Naive thymus-derived CD8-positive, alpha-beta T cell (primary cell): ENCODE results near the gene TSPYL1. TPM values are rescaled to one million over a fixed set of nuclear protein-coding genes. Genes with fewer than 3 reads are reported as not detected.
"Not testable (repeated sequence)": the region's sequence is repeated elsewhere in the genome, so short reads cannot be mapped to it uniquely, and the experiment has no call there.

Source experiments
- ATAC-seq, 2 donors: fragments of 150-1000 bp; cut with Tn5 transposase in 1 of 2; sonication (Bioruptor Pico), chemical (Tn5 transposase) in 1 of 2; 1 replicate in 1 of 2; 2 replicates in 1 of 2; pipeline ENCODE4 v1.10.0; 2021; ENCODE audit warnings: mild to moderate bottlenecking in 2 of 2, moderate library complexity in 2 of 2
- POLR2A ChIA-PET: fragments of 350-600 bp; sonication (Branson Sonifier 250); formaldehyde crosslinking; loops from one replicate; lab custom pipeline; 2021; ENCODE audit warnings: antibody characterized with exemption; lab: Charles Lee
- DNase-seq, 10 donors: peaks; one replicate each; pipeline versions ENCODE4 v3.0.0 to v3.0.0-alpha.2; 2020 to 2022
- H3K27ac Mint-ChIP-seq, 10 donors: one replicate each; pipeline ENCODE4 v1.8.0; 2020 to 2022; ENCODE audit warnings: mild to moderate bottlenecking in 10 of 10, mixed read lengths in 10 of 10, moderate library complexity in 4 of 10, inconsistent platforms in 1 of 10
- H3K27me3 Mint-ChIP-seq, 5 donors: one replicate each; pipeline ENCODE4 v1.8.0; 2021 to 2022; ENCODE audit warnings: mixed read lengths in 5 of 5
- H3K36me3 Mint-ChIP-seq, 3 donors: one replicate each; pipeline ENCODE4 v1.8.0; 2020 to 2022; ENCODE audit warnings: mixed read lengths in 3 of 3, mild to moderate bottlenecking in 2 of 3, inconsistent platforms in 1 of 3
- H3K4me1 Mint-ChIP-seq, 4 donors: one replicate each; pipeline ENCODE4 v1.8.0; 2021 to 2022; ENCODE audit warnings: mixed read lengths in 4 of 4
- H3K4me3 Mint-ChIP-seq, 10 donors: one replicate each; pipeline ENCODE4 v1.8.0; 2020 to 2022; ENCODE audit warnings: mild to moderate bottlenecking in 10 of 10, mixed read lengths in 10 of 10, moderate library complexity in 6 of 10, inconsistent platforms in 1 of 10
- H3K9me3 Mint-ChIP-seq, 9 donors: one replicate each; pipeline ENCODE4 v1.8.0; 2020 to 2022; ENCODE audit warnings: mixed read lengths in 9 of 9, mild to moderate bottlenecking in 3 of 9, inconsistent platforms in 1 of 9, moderate library complexity in 1 of 9
- polyA plus RNA-seq, 3 donors: library from polyadenylated mRNA; unstranded; fragments of 300-500 nt; fragmentation: Illumina TruSeq; gene quantifications; one replicate each; pipeline ENCODE4 v1.2.3, GENCODE V29; 2021
- total RNA-seq, 8 experiments: library from RNA in 2 of 8; stranded (reverse) in 2 of 8; gene quantifications; one replicate each; pipeline ENCODE4 v1.2.3 and lab custom pipeline; 2021 to 2026

Gene TSPYL1
- total and polyA plus RNA-seq, 5 experiments from 2014 or later = 28.2 to 106 (median 49.1) TPM

DNA sequence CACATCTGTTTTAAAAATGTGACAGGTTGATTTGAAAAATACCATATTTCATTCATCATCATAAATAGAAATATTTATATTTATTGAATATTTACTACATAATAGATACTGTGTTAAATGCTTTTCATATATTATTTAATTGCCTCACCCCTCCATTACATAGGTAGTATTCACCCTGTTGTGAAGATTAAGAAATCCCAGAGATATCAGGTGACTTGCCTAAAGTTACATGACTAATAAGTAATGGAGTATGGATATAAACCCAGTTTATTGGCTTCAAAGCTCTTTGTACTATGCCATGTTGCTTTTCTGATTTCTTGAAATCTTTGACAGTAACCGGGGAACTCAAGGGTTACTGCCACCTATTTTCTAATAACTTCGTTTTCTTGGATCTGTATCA, 10.1 kb upstream of the TSPYL1 start:
- no peak overlapping the region for H3K4me3 Mint-ChIP-seq
- DNase-seq = no peak
- H3K27me3 Mint-ChIP-seq = no peaks in the 10 kb centered on the region
- H3K36me3 Mint-ChIP-seq = no peaks in the 10 kb centered on the region
- POLR2A ChIA-PET = no interaction called here
- H3K27ac Mint-ChIP-seq = no peak overlapping the region
- ATAC-seq = no peak
- H3K4me1 Mint-ChIP-seq = peaks cover 0 to 2% (median under 1%) of the 10 kb centered on the region in 4 donors
- no peaks in the 10 kb centered on the region for H3K9me3 Mint-ChIP-seq

DNA sequence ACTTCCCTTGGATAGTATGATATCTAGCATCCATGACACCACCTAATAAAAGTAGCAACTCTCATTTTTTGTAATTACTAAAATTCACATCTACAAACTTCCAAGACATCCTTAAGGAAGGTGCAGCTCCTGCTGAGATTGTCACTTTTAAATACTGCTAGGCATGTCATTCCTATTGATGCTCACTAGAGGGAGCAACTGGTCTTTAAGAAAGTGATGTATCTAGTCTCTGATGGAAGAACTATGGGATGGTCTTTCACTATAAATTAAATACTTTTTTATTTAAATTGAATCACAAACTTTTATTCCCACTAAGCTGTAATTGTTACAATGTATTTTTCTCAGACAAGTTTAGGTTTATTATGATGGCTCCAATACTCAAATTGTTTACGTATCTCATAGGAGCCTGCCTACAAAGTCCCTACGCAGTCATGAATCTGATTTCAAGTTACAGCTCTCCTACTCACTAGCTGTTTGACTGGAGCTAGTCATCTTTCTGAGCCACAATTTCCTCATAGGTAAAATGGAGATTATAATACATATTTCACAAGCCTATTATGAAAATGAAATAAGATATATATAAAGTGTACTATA, 8.1 kb upstream of the TSPYL1 start:
- DNase-seq = peak in 4 of 10 donors; percentile 8 to 56 (median 50)
- Mint-ChIP-seq H3K36me3 (no peaks in the 10 kb centered on the region), H3K9me3 (no peaks in the 10 kb centered on the region), H3K27ac (no peak overlapping the region), H3K4me3 (no peak overlapping the region), H3K27me3 (no peaks in the 10 kb centered on the region), H3K4me1 (peaks cover 0 to 3% (median under 1%) of the 10 kb centered on the region in 4 donors)
- POLR2A ChIA-PET = no interaction called here
- ATAC-seq = peak; percentile 79 to 81

DNA sequence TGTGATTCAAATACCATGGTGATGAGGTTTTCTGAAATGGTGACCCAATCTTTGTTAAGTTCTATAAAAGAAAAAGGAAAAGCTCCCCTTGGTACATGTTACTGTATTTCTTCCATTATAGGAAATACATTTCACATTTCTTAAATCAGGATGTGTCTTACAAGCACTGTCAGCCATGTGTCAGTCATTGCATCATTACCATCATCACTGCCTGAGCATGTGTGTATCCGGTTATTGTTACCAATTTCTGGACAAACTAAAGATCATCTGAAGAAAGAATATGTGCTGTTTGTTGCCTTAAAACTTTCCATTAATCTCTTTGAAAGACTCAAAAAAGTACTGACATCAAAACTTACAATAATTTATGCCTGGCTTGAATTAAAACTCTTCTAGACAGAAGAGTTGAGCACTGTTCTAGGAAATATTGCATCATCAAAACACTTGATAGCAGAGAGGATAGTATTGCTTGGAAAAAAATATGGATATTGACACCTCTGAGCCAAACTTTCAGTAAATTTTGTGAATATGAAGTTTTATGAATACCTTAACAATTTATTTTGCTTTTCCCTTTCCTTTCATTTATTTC, 7.1 kb upstream of the TSPYL1 start:
- Mint-ChIP-seq H3K9me3 (no peaks in the 10 kb centered on the region), H3K4me3 (no peak overlapping the region), H3K4me1 (peaks cover 1 to 7% (median 6%) of the 10 kb centered on the region in 4 donors), H3K27me3 (no peaks in the 10 kb centered on the region), H3K36me3 (no peaks in the 10 kb centered on the region), H3K27ac (no peak overlapping the region)
- DNase-seq = no peak
- POLR2A ChIA-PET = no interaction called here
- ATAC-seq = no peak

DNA sequence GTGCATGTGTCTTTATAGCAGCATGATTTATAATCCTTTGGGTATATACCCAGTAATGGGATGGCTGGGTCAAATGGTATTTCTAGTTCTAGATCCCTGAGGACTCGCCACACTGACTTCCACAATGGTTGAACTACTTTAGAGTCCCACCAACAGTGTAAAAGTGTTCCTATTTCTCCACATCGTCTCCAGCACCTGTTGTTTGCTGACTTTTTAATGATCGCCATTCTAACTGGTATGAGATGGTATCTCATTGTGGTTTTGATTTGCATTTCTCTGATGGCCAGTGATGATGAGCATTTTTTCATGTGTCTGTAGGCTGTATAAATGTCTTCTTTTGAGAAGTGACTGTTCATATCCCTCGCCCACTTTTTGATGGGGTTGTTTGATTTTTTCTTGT, 5.3 kb upstream of the TSPYL1 start:
- H3K36me3 Mint-ChIP-seq, POLR2A ChIA-PET, H3K27me3 Mint-ChIP-seq, H3K9me3 Mint-ChIP-seq, ATAC-seq, H3K4me3 Mint-ChIP-seq, H3K27ac Mint-ChIP-seq, DNase-seq: not testable (repeated sequence)
- H3K4me1 Mint-ChIP-seq = peaks cover 7 to 22% (median 18%) of the 10 kb centered on the region in 4 donors

DNA sequence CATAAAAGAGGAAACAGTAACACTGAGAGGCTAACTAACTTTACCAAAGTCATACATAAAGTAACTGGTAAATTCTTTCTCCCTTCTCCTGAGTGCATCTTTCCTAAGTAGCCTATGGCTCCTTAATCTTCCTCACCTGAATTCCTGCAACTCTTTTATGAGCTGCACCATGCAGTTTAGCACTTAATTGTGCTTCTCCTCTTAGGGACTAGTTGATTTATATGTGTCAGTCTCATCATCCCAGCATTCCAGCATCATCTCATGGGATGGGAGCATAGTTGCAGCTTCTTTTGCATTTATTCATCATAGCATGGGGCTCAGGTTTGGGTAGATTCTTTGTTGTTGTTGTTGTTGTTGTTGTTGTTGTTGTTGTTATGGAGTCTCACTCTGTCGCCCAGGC, 3.5 kb upstream of the TSPYL1 start:
- no peaks in the 10 kb centered on the region for H3K27me3 Mint-ChIP-seq
- peaks cover under 1 to 11% (median 10%) of the 10 kb centered on the region in 3 donors for H3K36me3 Mint-ChIP-seq
- DNase-seq (no peak), ATAC-seq (no peak)
- peaks cover 13 to 37% (median 31%) of the 10 kb centered on the region in 4 donors for H3K4me1 Mint-ChIP-seq
- POLR2A ChIA-PET = no interaction called here
- H3K4me3 Mint-ChIP-seq = no peak overlapping the region
- no peaks in the 10 kb centered on the region for H3K9me3 Mint-ChIP-seq
- peak overlapping the region in 1 of 10 donors; percentile 45 for H3K27ac Mint-ChIP-seq

DNA sequence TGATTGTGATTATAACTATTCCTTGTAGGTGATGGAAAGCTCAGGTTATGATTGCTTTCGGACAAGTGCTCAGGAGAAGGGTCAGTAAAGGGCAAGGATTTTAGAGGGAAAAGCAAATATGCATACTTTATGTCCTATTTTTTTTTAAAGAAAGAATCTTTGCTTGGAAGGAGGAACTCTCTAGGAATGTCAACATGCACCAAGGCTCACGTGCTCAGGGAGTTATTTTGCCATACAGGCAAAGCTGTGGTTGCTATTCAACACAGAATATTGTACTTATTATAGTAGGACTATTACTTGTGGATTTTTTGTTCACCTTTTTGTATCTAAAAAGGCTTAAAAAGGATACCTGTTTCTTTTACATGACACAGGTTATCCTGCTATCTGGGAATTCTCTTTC, 3.0 kb upstream of the TSPYL1 start:
- H3K4me3 Mint-ChIP-seq = no peak overlapping the region
- H3K27ac Mint-ChIP-seq = peak overlapping the region in 2 of 10 donors; percentile 0 to 13
- POLR2A ChIA-PET = no interaction called here
- H3K4me1 Mint-ChIP-seq = peaks cover 13 to 42% (median 36%) of the 10 kb centered on the region in 4 donors
- no peak for DNase-seq
- no peak for ATAC-seq
- H3K27me3 Mint-ChIP-seq = no peaks in the 10 kb centered on the region
- H3K9me3 Mint-ChIP-seq = no peaks in the 10 kb centered on the region
- H3K36me3 Mint-ChIP-seq = peaks cover 4 to 16% (median 14%) of the 10 kb centered on the region in 3 donors

DNA sequence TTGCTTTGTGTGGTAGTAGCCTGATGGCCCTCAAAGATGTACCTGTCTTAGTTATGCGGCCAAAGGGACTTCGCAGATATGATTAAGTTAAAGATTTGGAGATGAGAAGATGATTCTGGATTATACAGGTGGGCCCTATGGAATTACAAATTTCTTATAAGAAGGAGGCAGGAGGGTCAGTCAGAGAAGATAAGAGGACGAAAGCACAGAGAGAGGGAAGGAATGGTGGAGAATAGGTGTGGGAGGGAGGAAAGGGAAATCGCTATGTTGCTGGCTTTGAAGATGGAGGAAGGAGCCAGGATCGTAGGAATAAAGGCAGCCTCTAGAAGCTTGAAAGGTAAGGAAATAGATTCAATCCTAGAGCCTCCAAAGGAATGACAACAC, 1.2 kb upstream of the TSPYL1 start:
- H3K36me3 Mint-ChIP-seq = peaks cover 12 to 31% (median 26%) of the 10 kb centered on the region in 3 donors
- DNase-seq = no peak
- peaks cover 22 to 60% (median 51%) of the 10 kb centered on the region in 4 donors for H3K4me1 Mint-ChIP-seq
- peak overlapping the region; percentile 98 to 100 (median 100) for H3K27ac Mint-ChIP-seq
- H3K4me3 Mint-ChIP-seq = peak overlapping the region; percentile 89 to 100 (median 97)
- H3K9me3 Mint-ChIP-seq = no peaks in the 10 kb centered on the region
- ATAC-seq = no peak
- H3K27me3 Mint-ChIP-seq = no peaks in the 10 kb centered on the region
- POLR2A ChIA-PET = interaction anchor here (2.8 to 5.2 kb wide), 4 partner anchors 13 to 290 kb away, joined by 24 to 70 read pairs (median 45); partner anchors contain the start of genes NT5DC1, RWDD1 and TSPYL4

DNA sequence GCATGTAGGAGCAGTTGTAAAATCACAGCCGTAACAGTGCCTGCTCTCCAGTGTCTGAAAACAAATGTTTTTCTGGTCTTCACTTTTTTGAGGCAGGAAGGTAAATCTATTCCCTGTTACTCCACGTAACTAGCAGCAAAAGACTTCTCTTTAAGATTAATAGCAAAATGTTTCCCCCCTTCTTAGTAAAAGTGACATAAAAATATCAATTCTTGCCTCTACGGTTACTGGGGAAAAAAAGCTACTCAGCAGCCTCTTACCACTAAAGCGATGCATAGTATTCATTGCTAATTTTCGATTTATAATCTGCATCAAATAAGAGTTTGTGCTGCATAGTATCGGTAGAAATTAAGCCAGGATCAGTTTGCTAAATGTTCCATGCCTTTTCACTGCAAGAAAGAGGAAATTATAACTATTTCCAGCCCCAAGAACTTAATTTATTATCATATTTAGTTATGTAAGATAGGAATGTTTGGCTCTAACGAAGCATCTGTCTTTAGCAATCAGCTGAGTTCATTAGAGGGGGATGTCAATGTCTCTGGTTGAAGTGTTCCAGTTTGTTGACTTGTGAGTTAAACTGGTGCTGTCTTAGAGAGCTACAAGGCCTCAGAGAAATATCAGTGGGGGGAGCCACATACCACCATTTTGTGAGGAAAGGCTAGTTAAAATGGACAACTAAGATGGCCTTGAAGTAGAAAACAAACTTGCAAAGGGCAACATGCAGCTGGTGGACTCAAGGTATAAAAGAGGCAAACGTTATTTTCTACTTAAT, 617 bp upstream of the TSPYL1 start:
- Mint-ChIP-seq H3K36me3 (peaks cover 14 to 37% (median 30%) of the 10 kb centered on the region in 3 donors), H3K27me3 (no peaks in the 10 kb centered on the region), H3K4me1 (peaks cover 24 to 66% (median 57%) of the 10 kb centered on the region in 4 donors), H3K27ac (peak overlapping the region; percentile 98 to 100 (median 100)), H3K4me3 (peak overlapping the region; percentile 89 to 100 (median 97)), H3K9me3 (no peaks in the 10 kb centered on the region)
- DNase-seq = peak in 2 of 10 donors; percentile 27 to 28
- POLR2A ChIA-PET = interaction anchor here (0.6 to 5.2 kb wide), 12 partner anchors 10 to 1318 kb away, joined by 3 to 70 read pairs (median 8); partner anchors contain the start of genes CALHM6, DSE, KPNA5 and NT5DC1
- ATAC-seq = no peak

DNA sequence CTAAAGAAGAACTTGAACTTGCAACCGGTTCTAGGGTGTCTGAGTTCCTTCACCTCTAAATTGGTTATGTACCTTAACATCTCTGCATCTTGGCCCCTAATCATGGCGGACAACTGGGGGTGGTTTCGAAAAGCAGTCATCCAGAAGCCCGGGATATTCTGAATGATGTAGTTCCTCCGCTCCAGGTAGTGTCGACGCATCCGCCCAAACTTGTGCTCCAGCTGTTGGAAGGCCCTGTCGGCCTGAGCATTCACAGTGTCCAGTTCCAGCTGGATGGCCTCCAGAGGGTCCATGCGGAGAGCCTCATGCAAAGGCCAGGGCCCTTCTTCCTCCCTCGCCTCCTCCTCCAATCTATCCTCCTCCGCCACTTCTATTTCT, 887 bp downstream of the TSPYL1 start:
- no peaks in the 10 kb centered on the region for H3K9me3 Mint-ChIP-seq
- DNase-seq (no peak), ATAC-seq (no peak)
- POLR2A ChIA-PET = interaction anchor here (1.0 to 5.2 kb wide), 15 partner anchors 9 to 403 kb away, joined by 3 to 70 read pairs (median 6); partner anchors contain the start of genes CALHM6, DSE, KPNA5 and NT5DC1
- H3K4me3 Mint-ChIP-seq = peak overlapping the region; percentile 89 to 100 (median 97)
- no peaks in the 10 kb centered on the region for H3K27me3 Mint-ChIP-seq
- peak overlapping the region; percentile 98 to 100 (median 100) for H3K27ac Mint-ChIP-seq
- H3K36me3 Mint-ChIP-seq = peaks cover 14 to 51% (median 34%) of the 10 kb centered on the region in 3 donors
- H3K4me1 Mint-ChIP-seq = peaks cover 26 to 80% (median 66%) of the 10 kb centered on the region in 4 donors

DNA sequence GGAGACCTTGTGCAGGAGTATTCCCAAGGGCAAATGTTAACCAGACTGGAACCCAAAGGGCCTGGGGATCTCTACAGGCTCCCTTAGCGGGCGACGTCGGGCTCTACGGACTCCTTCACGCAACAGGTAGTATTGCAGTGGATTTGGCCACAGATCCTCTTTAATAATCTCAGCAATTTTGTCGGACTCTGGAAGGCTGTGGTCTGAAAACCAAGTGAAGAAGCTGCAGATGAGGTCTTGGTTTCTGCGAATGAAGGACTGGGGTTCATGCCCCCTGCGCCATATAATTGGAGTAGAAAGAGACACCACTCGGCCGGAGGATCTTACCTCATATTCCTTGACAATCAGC, 1.3 kb downstream of the TSPYL1 start:
- peaks cover 14 to 55% (median 34%) of the 10 kb centered on the region in 3 donors for H3K36me3 Mint-ChIP-seq
- no peaks in the 10 kb centered on the region for H3K9me3 Mint-ChIP-seq
- H3K4me1 Mint-ChIP-seq = peaks cover 26 to 81% (median 69%) of the 10 kb centered on the region in 4 donors
- peak in 1 of 10 donors; percentile 21 for DNase-seq
- peak overlapping the region; percentile 89 to 100 (median 97) for H3K4me3 Mint-ChIP-seq
- no peak for ATAC-seq
- no peaks in the 10 kb centered on the region for H3K27me3 Mint-ChIP-seq
- POLR2A ChIA-PET = interaction anchor here (1.0 to 5.2 kb wide), 13 partner anchors 8 to 403 kb away, joined by 3 to 70 read pairs (median 8); partner anchors contain the start of genes CALHM6, DSE, KPNA5 and NT5DC1
- peak overlapping the region; percentile 98 to 100 (median 100) for H3K27ac Mint-ChIP-seq

DNA sequence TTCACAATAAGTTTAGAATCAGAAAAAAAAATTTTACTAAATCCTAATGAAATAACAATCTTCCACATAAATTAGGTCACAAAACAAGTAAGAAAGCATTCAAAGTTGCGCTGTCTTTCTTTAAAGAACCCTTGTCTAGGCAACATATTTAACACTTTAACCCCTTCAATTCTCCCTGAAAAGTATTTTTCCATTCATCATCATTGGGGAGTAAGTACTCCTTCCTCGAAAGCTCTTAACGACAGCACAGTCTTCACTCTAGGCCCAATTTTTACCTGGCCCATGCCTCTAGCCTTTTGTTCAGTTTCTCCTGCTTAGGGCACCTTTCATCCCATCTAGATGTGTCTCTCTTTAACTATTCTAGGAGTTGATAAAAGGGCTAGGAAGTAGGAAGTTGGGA, 2.6 kb downstream of the TSPYL1 start:
- POLR2A ChIA-PET = interaction anchor here (5.2 kb wide), 1 partner anchor 294 kb away, joined by 66 read pairs; the partner anchor contains the start of gene RWDD1
- Mint-ChIP-seq H3K27me3 (no peaks in the 10 kb centered on the region), H3K4me1 (peaks cover 28 to 90% (median 78%) of the 10 kb centered on the region in 4 donors), H3K36me3 (peaks cover 14 to 66% (median 34%) of the 10 kb centered on the region in 3 donors), H3K27ac (peak overlapping the region; percentile 86 to 100 (median 98)), H3K4me3 (peak overlapping the region; percentile 89 to 100 (median 97)), H3K9me3 (no peaks in the 10 kb centered on the region)
- DNase-seq = no peak
- ATAC-seq = no peak

DNA sequence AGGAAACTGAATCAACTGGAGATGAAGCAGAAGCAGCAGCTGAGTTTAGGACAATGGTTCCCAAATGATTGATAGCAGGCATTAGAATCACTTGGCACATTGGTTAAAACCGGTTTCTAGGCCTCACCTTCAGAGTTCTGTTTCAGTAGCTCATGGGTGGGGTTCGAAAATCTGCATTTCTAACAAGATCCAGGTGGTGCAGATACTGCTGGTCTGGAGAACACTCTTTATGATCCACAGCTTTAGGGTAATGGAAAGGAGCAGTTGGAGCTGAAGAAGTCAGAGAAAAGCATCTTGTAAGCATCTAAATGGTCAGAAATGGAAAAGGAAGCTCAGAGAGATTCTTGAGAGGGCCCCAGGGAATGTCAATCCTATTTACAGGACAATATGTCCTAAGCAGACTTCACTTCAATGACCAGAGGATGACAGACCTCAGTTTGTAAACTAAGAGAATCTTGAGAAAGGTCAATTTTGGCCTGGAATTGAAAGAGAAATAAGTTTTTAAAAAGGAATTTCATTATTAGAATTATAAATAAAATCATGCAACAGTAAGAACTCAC, 8.5 kb downstream of the TSPYL1 start:
- Mint-ChIP-seq H3K9me3 (no peaks in the 10 kb centered on the region), H3K36me3 (peaks cover 4 to 62% (median 10%) of the 10 kb centered on the region in 3 donors), H3K27me3 (no peaks in the 10 kb centered on the region), H3K4me3 (no peak overlapping the region), H3K27ac (peak overlapping the region; percentile 4 to 49 (median 30)), H3K4me1 (peaks cover 19 to 55% (median 52%) of the 10 kb centered on the region in 4 donors)
- POLR2A ChIA-PET = interaction anchor here (1.4 kb wide), 1 partner anchor 17 kb away, joined by 4 read pairs; the partner anchor contains the start of gene TSPYL4
- no peak for ATAC-seq
- no peak for DNase-seq
